CD4-positive, alpha-beta T cell treated with Interleukin-4 for 4 hours (primary cell): Measurements from ENCODE around the gene ADAMTS2.

Experiments used
- DNase-seq: peaks from one replicate; pipeline ENCODE4 v3.0.0-alpha.2; 2020

Gene ADAMTS2

GRCh38 chr5:179371681-179372680 is 26.7 kb upstream of the ADAMTS2 start:
- no peak for DNase-seq

- DNase-seq, result no peak
These were observed 25.9 kb upstream of the ADAMTS2 start for GRCh38 chr5:179371121-179371510.

- no peak for DNase-seq
These were observed 25.3 kb upstream of the ADAMTS2 start for GRCh38 chr5:179370490-179371120.

- DNase-seq, result no peak
These were observed 24.2 kb upstream of the ADAMTS2 start for GRCh38 chr5:179369530-179369884.

GRCh38 chr5:179368806-179369529 is 23.7 kb upstream of the ADAMTS2 start:
- DNase-seq, result no peak

GRCh38 chr5:179368126-179368805 is 23.0 kb upstream of the ADAMTS2 start:
- no peak for DNase-seq

GRCh38 chr5:179367491-179367890 is 22.2 kb upstream of the ADAMTS2 start:
- no peak for DNase-seq

GRCh38 chr5:179362355-179362754 is 17.1 kb upstream of the ADAMTS2 start:
- no peak for DNase-seq

GRCh38 chr5:179361037-179361603 is 15.9 kb upstream of the ADAMTS2 start:
- DNase-seq, result no peak

- DNase-seq, result no peak
These were observed 11.8 kb upstream of the ADAMTS2 start for GRCh38 chr5:179357031-179357430.

- no peak for DNase-seq
These were observed 11.0 kb upstream of the ADAMTS2 start for GRCh38 chr5:179355976-179356974.

- DNase-seq, result no peak
These were observed 9.1 kb upstream of the ADAMTS2 start for GRCh38 chr5:179354305-179354882.

- no peak for DNase-seq
These were observed 3.6 kb upstream of the ADAMTS2 start for GRCh38 chr5:179348843-179349242.

GRCh38 chr5:179348011-179348530 is 2.8 kb upstream of the ADAMTS2 start:
- no peak for DNase-seq

- DNase-seq, result no peak
These were observed 2.3 kb upstream of the ADAMTS2 start for GRCh38 chr5:179347581-179347980.

- no peak for DNase-seq
These were observed 1.6 kb upstream of the ADAMTS2 start for GRCh38 chr5:179346875-179347274.

GRCh38 chr5:179346401-179346800 is 1.1 kb upstream of the ADAMTS2 start:
- DNase-seq, result no peak

GRCh38 chr5:179345183-179345432 is 153 bp downstream of the ADAMTS2 start:
- no peak for DNase-seq

GRCh38 chr5:179344431-179345182 is 654 bp downstream of the ADAMTS2 start:
- no peak for DNase-seq
